GM12878 (cell line): ENCODE measurements around the gene TOMM6. TPM values are rescaled to one million over a fixed set of nuclear protein-coding genes. Genes with fewer than 3 reads are reported as not detected.

Experiments used
- ATAC-seq: fragments of 200-7000 bp; cut with Tn5 transposase; 3 replicates; pipeline ENCODE4 v1.9.1; 2020; ENCODE audit warnings: mild to moderate bottlenecking, moderate library complexity
- BruUV-seq: library from RNA; stranded (reverse); fragments of 400-500 nt; replicated peaks from 2 replicates; lab custom pipeline; 2021; lab: Mats Ljungman, UMichigan
- CTCF ChIA-PET: fragments of 300-600 bp; sonication (Branson Sonifier 250); formaldehyde crosslinking; extraction: SDS; loops from one replicate; lab custom pipeline; 2021; ENCODE audit warnings: inconsistent platforms; lab: Yijun Ruan, JAX
- POLR2A ChIA-PET: fragments of 350-600 bp; formaldehyde crosslinking; extraction: SDS; loops from one replicate; lab custom pipeline; 2021; ENCODE audit warnings: inconsistent platforms; lab: Charles Lee
- RAD21 ChIA-PET: fragments of 300-600 bp; sonication (Branson Sonifier 250); formaldehyde crosslinking; loops from one replicate; lab custom pipeline; 2023; ENCODE audit warnings: antibody characterized with exemption; ENCODE audit not compliant: unreplicated experiment; lab: Charles Lee
- SMC1A ChIA-PET: fragments of 300-600 bp; sonication (Branson Sonifier 250); formaldehyde crosslinking; loops from one replicate; lab custom pipeline; 2023; ENCODE audit not compliant: unreplicated experiment, uncharacterized antibody; lab: Charles Lee
- DNase-seq: peaks from one replicate; pipeline ENCODE4 v3.0.0-alpha.2; 2011; ENCODE audit warnings: low read depth, low spot score
- FAIRE-seq: peaks from 3 replicates; lab custom pipeline; 2011; peaks lifted over from hg19 to GRCh38; lab: Jason Lieb, UNC
- H2AFZ ChIP-seq: 2 replicates; pipeline ENCODE4 v1.6.0; 2011; ENCODE audit warnings: low read depth, low read length, control low read depth; ENCODE audit not compliant: control insufficient read depth
- H3K27ac ChIP-seq: 2 replicates; pipeline ENCODE4 v1.5.1; 2011; ENCODE audit warnings: control low read depth; ENCODE audit not compliant: control insufficient read depth, insufficient read depth
- H3K27me3 ChIP-seq, 2 experiments: replicated peaks in 1 of 2; 2 replicates each; pipeline versions ENCODE4 v1.6.0 to v1.6.1; 2011; ENCODE audit warnings: low read length in 1 of 2; ENCODE audit not compliant: control insufficient read depth in 2 of 2, insufficient read depth in 2 of 2
- H3K36me3 ChIP-seq, 2 experiments: 2 replicates each; pipeline ENCODE4 v1.5.1; 2011; ENCODE audit warnings: low read length in 1 of 2; ENCODE audit not compliant: control insufficient read depth in 2 of 2, insufficient read depth in 2 of 2
- H3K4me1 ChIP-seq: 2 replicates; pipeline ENCODE4 v1.6.1; 2011; ENCODE audit warnings: mild to moderate bottlenecking, low read length, moderate library complexity, mixed read lengths; ENCODE audit not compliant: control insufficient read depth, insufficient read depth
- H3K4me2 ChIP-seq: 2 replicates; pipeline ENCODE4 v1.6.0; 2011; ENCODE audit warnings: control low read depth; ENCODE audit not compliant: control insufficient read depth, insufficient read depth
- H3K4me3 ChIP-seq: fragments of 200-600 bp; sonication (generic); 2 replicates; pipeline ENCODE4 v1.5.1; 2016
- H3K79me2 ChIP-seq: 2 replicates; pipeline ENCODE4 v1.6.0; 2011; ENCODE audit warnings: low read length; ENCODE audit not compliant: control insufficient read depth, insufficient read depth
- H3K9ac ChIP-seq: 2 replicates; pipeline ENCODE4 v1.8.0; 2011; ENCODE audit warnings: low read length, control low read depth, mixed read lengths; ENCODE audit not compliant: control insufficient read depth, insufficient read depth
- H3K9me3 ChIP-seq: replicated peaks from 3 replicates; pipeline ENCODE4 v1.5.1; 2011; ENCODE audit warnings: mild to moderate bottlenecking, low read length; ENCODE audit not compliant: control insufficient read depth, insufficient read depth
- H4K20me1 ChIP-seq: 2 replicates; pipeline ENCODE4 v1.6.0; 2011; ENCODE audit not compliant: control insufficient read depth, insufficient read depth
- CEBPZ ChIP-seq: fragments of 150-350 bp; IDR thresholded peaks from 2 replicates; pipeline ENCODE4 v1.6.1; 2016; ENCODE audit warnings: low read depth, low read length
- EZH2 ChIP-seq: IDR thresholded peaks from 2 replicates; pipeline ENCODE4 v1.6.1; 2012; ENCODE audit warnings: low read depth, mild to moderate bottlenecking, control low read depth, inconsistent platforms, low read length, borderline replicate concordance; ENCODE audit not compliant: control insufficient read depth
- FOXK2 ChIP-seq: fragments of 450-650 bp; IDR thresholded peaks from 2 replicates; pipeline ENCODE4 v1.6.1; 2017; ENCODE audit warnings: mild to moderate bottlenecking, moderate library complexity
- IKZF2 ChIP-seq, 2 experiments: fragments of 450-650 bp; IDR thresholded peaks; 2 replicates each; pipeline ENCODE4 v1.6.1; 2017; ENCODE audit warnings: mild to moderate bottlenecking in 2 of 2, moderate library complexity in 2 of 2
- JUNB ChIP-seq: IDR thresholded peaks from 2 replicates; pipeline ENCODE4 v1.6.1; 2016; ENCODE audit warnings: antibody characterized with exemption, mild to moderate bottlenecking
- KLF5 ChIP-seq: fragments of 450-650 bp; IDR thresholded peaks from 2 replicates; pipeline ENCODE4 v1.6.1; 2014; ENCODE audit warnings: mild to moderate bottlenecking; ENCODE audit not compliant: partially characterized antibody
- NFXL1 ChIP-seq: fragments of 450-650 bp; IDR thresholded peaks from 2 replicates; pipeline ENCODE4 v1.6.1; 2017; ENCODE audit warnings: antibody characterized with exemption, mild to moderate bottlenecking, borderline replicate concordance
- NRF1 ChIP-seq: conservative IDR thresholded peaks from 2 replicates; pipeline ENCODE4 v1.6.1; 2011; ENCODE audit warnings: mild to moderate bottlenecking, low read depth, low read length, improper control_type of control experiment
- PAX8 ChIP-seq: fragments of 450-650 bp; IDR thresholded peaks from 2 replicates; pipeline ENCODE4 v1.6.1; 2017; ENCODE audit warnings: mild to moderate bottlenecking, moderate library complexity
- POLR2A ChIP-seq: IDR thresholded peaks from 2 replicates; pipeline ENCODE4 v1.6.1; 2011; ENCODE audit warnings: low read depth, mild to moderate bottlenecking, low read length
- POU2F2 ChIP-seq: IDR thresholded peaks from 3 replicates; pipeline ENCODE4 v1.6.1; 2011; ENCODE audit warnings: low read depth, mild to moderate bottlenecking, low read length, borderline replicate concordance
- RB1 ChIP-seq: fragments of 450-650 bp; formaldehyde crosslinking; IDR thresholded peaks from 2 replicates; pipeline ENCODE4 v1.6.1; 2017; ENCODE audit warnings: mild to moderate bottlenecking, borderline replicate concordance
- SKIL ChIP-seq: fragments of 450-650 bp; IDR thresholded peaks from 2 replicates; pipeline ENCODE4 v1.6.1; 2017; ENCODE audit warnings: mild to moderate bottlenecking, low read depth, inconsistent platforms; ENCODE audit not compliant: poor library complexity, severe bottlenecking
- SMC3 ChIP-seq: IDR thresholded peaks from 2 replicates; pipeline ENCODE4 v1.6.1; 2011; ENCODE audit warnings: low read length, improper control_type of control experiment, borderline replicate concordance
- SUPT20H ChIP-seq: IDR thresholded peaks from 2 replicates; pipeline ENCODE4 v1.6.1; 2011; ENCODE audit warnings: low read depth, mild to moderate bottlenecking, low read length, moderate library complexity, borderline replicate concordance; ENCODE audit not compliant: control insufficient read depth
- TAF1 ChIP-seq: IDR thresholded peaks from 2 replicates; pipeline ENCODE4 v1.6.1; 2011; ENCODE audit warnings: mild to moderate bottlenecking, low read depth, low read length, borderline replicate concordance
- USF2 ChIP-seq: IDR thresholded peaks from 2 replicates; pipeline ENCODE4 v1.6.1; 2011; ENCODE audit warnings: low read depth, low read length, improper control_type of control experiment, borderline replicate concordance
- WRNIP1 ChIP-seq: IDR thresholded peaks from 2 replicates; pipeline ENCODE4 v1.6.1; 2011; ENCODE audit warnings: low read depth, low read length, improper control_type of control experiment, borderline replicate concordance
- WGBS: methylation state at CpG from one replicate; pipeline ENCODE4 v1.1.6; 2016; ENCODE audit warnings: low lambda C conversion rate; ENCODE audit not compliant: insufficient replicate concordance, insufficient coverage; ENCODE audit errors: missing lambda C conversion rate; 5-methylcytosine and 5-hydroxymethylcytosine counted together
- in situ Hi-C: fragments of 300-500 bp; cut with MboI; formaldehyde crosslinking; loops from 9 replicates; pipeline ENCODE4 v1.14.3; 2018; ENCODE audit warnings: mixed read lengths
- intact Hi-C: fragments of 100-400 bp; cut with micrococcal nuclease; formaldehyde crosslinking; loops from one replicate; pipeline ENCODE4 v1.14.2; 2022; ENCODE audit not compliant: unreplicated experiment
- polyA plus RNA-seq, 11 experiments: library from polyadenylated mRNA; depleted of rRNA in 4 of 11; unstranded in 6 of 11; stranded (reverse) in 5 of 11; fragments of >200 nt; fragmentation: Nextera tagmentation in 4 of 11; fragmentation: Illumina TruSeq in 1 of 11; extraction: Ambion mirVana in 4 of 11; extraction: Trizol in 1 of 11; gene quantifications; 1 replicate in 1 of 11; 2 replicates in 10 of 11; pipeline versions ENCODE4 v1.2.1 to v1.2.3, GENCODE V29; 2011 to 2016; ENCODE audit warnings: inconsistent platforms in 2 of 11, missing spikeins in 2 of 11, low read depth in 1 of 11
- total RNA-seq, 4 experiments: library from RNA; depleted of rRNA in 3 of 4; stranded (reverse); fragments of >200 nt in 3 of 4; fragmentation: Illumina TruSeq in 1 of 4; extraction: Trizol in 1 of 4; gene quantifications; 2 replicates each; pipeline versions ENCODE4 v1.2.1 to v1.2.3, GENCODE V29; 2013 to 2021

TOMM6 gene
- total and polyA plus RNA-seq, 10 of the 15 experiments (the other 5 are each of a cell fraction or from before 2014, with no cell fraction given): 206 to 746 (median 448) TPM

- Histone ChIP-seq H3K9me3 (no peaks in the 10 kb centered on the region), H4K20me1 (no peaks in the 10 kb centered on the region), H3K9ac (no peak overlapping the region), H3K79me2 (no peaks in the 10 kb centered on the region), H3K4me3 (no peak overlapping the region), H2AFZ (no peak overlapping the region), H3K4me2 (no peak overlapping the region), H3K27me3 (no peaks in the 10 kb centered on the region; a peak in 1 of 4 replicates), H3K4me1 (no peaks in the 10 kb centered on the region), H3K27ac (no peak overlapping the region), H3K36me3 (no peaks in the 10 kb centered on the region)
- no peak for DNase-seq
- WGBS: 42% methylated on average over 7 of the region's 7 CpGs
- no peak for ATAC-seq
- FAIRE-seq: no peak
- BruUV-seq: no TSS peak
- ChIA-PET CTCF (no interaction called here), POLR2A (no interaction called here), SMC1A (no interaction called here), RAD21 (no interaction called here)
- in situ Hi-C loops (no loop called here), intact Hi-C loops (no loop called here)
- no peak for TF ChIP-seq SMC3
- no peak for TF ChIP-seq CEBPZ
- no peak for TF ChIP-seq SUPT20H
- no peak for TF ChIP-seq EZH2
- no peak for TF ChIP-seq SKIL
- no peak for TF ChIP-seq POLR2A
- TF ChIP-seq JUNB: no peak
- TF ChIP-seq FOXK2: no peak
- no peak for TF ChIP-seq NRF1
- TF ChIP-seq KLF5: no peak
- no peak for TF ChIP-seq RB1
- no peak for TF ChIP-seq PAX8
- no peak for TF ChIP-seq TAF1
- no peak for TF ChIP-seq NFXL1
- TF ChIP-seq POU2F2: no peak
- no peak for TF ChIP-seq USF2
- no peak for TF ChIP-seq WRNIP1
- TF ChIP-seq IKZF2 (IDR thresholded peaks at IDR 0.05): no peak
These were observed 43.2 kb upstream of the TOMM6 start for GRCh38 chr6:41744236-41744787.
